B cell (primary cell): ENCODE measurements around the gene GNAT3.

Experiments
- CTCF ChIP-seq: fragments of 200-600 bp; IDR thresholded peaks from one replicate; pipeline ENCODE4 v1.8.0; 2022; ENCODE audit warnings: antibody characterized with exemption, mild to moderate bottlenecking
- EZH2 ChIP-seq: IDR thresholded peaks from 2 replicates; pipeline ENCODE4 v1.6.1; 2012; ENCODE audit warnings: borderline replicate concordance, low read depth, mild to moderate bottlenecking, moderate library complexity, low read length; ENCODE audit not compliant: insufficient read depth, poor library complexity, severe bottlenecking

GRCh38 chr7:80472491-80473200 is 39.2 kb downstream of the GNAT3 start:
- no peak for TF ChIP-seq CTCF
- TF ChIP-seq EZH2, result no peak
